ENCODE measurements around the gene LAMC2.

- no peak for TF ChIP-seq CTCF (conservative IDR thresholded peaks at IDR 0.05)
- TF ChIP-seq ZFX (IDR thresholded peaks at IDR 0.05) = no peak
Measured at GRCh38 chr1:183279835-183280234, 93.8 kb downstream of the LAMC2 start.
